ENCODE measurements around the gene DNASE1L3.

DNASE1L3 gene

DNA sequence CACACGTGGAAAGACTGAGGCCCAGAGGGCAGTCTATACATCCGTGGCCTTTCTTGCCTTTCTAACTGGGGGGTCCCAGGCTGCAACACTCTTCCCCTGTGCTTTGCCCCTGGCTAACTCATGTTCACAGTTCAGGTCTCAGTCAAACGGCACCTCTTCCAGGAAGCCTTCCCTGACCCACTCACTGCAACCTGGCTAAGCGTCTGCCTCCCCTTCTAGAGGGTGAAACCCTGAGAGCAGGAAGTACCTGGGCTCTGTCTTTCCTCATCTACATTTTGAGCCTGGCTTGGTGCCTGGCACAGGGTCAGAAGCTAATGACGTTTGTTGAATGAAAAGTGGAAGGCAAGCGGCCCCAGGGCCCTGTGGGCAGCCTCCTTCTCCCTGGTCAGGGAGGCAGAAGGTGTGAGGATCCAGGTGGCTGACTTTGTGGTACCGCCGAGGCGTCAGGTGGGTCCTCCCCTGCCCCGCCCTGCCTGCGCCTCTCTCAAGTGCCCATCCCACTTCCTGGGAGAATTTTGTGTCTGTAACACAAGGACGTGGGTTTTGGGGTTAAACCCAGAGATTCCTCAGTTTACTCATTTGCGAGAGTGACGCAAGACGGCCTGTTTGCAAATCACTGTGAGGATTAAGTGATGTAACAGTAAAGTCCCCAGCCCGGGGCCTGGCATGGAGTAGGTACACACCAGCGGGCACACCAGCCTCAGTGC lies 32.1 kb downstream of the DNASE1L3 start:
- Histone ChIP-seq H3K36me3 (ENCODE audit: control insufficient read depth, insufficient read depth, low read length) (no peaks in the 10 kb centered on the region), H3K27me3 (replicated peaks; ENCODE audit: control insufficient read depth, insufficient read depth, low read length) (no peaks in the 10 kb centered on the region), H3K4me3 (replicated peaks; ENCODE audit: low read depth, low read length) (no peak overlapping the region)
- TF ChIP-seq, protein P1, sequence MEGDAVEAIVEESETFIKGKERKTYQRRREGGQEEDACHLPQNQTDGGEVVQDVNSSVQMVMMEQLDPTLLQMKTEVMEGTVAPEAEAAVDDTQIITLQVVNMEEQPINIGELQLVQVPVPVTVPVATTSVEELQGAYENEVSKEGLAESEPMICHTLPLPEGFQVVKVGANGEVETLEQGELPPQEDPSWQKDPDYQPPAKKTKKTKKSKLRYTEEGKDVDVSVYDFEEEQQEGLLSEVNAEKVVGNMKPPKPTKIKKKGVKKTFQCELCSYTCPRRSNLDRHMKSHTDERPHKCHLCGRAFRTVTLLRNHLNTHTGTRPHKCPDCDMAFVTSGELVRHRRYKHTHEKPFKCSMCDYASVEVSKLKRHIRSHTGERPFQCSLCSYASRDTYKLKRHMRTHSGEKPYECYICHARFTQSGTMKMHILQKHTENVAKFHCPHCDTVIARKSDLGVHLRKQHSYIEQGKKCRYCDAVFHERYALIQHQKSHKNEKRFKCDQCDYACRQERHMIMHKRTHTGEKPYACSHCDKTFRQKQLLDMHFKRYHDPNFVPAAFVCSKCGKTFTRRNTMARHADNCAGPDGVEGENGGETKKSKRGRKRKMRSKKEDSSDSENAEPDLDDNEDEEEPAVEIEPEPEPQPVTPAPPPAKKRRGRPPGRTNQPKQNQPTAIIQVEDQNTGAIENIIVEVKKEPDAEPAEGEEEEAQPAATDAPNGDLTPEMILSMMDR (IDR thresholded peaks at IDR 0.05; ENCODE audit: insufficient read depth, low read length, poor library complexity, severe bottlenecking) = no peak
- no peak for DNase-seq (ENCODE audit: extremely low read depth, insufficient read length)

DNA sequence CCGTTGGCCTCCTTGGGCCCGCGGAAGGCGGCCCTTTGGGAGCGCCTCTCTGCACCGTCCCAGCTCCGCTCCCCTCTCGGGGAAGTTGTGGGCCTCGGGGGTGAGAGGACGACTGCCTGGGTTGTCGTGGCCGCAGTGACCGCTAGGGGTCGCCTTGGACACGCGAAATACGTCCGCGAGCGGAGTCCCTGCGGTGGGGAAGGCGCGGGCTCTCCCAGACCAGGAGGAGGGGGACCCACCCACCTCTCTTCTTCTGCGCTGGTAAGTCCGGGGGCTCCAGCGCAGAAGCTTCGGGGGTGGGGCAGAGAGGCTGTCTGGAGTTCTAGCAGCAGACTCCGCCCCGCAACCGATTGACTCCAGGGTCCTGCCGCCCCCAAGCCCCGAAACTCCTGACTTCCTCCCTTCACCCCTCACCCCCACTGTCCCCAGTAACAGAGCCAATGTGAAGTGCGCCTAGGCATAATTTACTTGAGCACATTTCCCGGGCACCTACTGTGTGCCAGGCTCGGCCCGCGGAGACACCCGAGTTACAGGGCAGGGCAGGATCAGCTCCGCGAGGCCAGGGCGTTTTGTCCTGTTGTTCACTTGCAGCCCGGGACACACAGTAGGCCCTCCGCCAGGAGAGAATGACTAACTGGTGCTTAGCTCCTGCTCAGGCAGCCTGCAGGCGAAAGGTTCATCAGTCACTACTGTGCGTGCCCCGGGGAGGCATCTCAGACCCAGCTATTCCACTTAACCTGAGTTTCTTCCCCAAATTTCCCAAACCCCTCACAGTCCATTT lies 32.8 kb downstream of the DNASE1L3 start:
- Histone ChIP-seq H3K27me3 (replicated peaks; ENCODE audit: control insufficient read depth, insufficient read depth, low read length) (no peaks in the 10 kb centered on the region), H3K4me3 (replicated peaks; ENCODE audit: low read depth, low read length) (peak overlapping the region; percentile 41), H3K36me3 (ENCODE audit: control insufficient read depth, insufficient read depth, low read length) (no peaks in the 10 kb centered on the region)
- DNase-seq (ENCODE audit: extremely low read depth, insufficient read length) = peak; percentile 86
- TF ChIP-seq, protein P1 (IDR thresholded peaks at IDR 0.05; ENCODE audit: insufficient read depth, low read length, poor library complexity, severe bottlenecking) = peak; percentile 97

DNA sequence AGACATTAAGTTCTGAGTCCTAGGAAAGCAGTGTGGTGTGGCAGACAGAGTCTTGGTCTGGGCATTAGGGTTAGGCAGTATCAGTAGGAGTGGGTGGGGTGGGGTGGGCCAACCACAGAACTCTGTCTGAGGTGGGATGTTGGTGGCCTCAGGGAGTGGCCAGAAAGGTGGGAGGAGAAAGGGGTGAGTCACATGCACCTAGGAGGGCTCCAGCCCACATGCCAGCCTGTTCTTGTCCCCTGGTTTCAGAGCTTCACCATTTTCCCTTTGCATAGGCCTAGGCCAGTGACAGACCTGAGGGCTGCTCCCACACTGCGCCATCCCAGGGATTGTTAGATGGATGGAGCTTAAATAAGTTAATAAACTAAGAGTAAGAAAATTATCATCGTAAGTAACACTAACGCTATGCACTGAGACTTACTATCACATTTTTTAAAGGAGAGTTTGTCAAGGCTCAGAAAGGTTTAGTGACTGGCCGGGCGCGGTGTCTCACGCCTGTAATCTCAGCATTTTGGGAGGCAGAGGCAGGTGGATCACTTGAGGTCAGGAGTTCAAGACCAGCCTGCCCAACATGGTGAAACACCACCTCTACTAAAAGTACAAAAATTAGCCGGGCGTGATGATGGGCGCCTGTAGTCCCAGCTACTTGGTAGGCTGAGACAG lies 33.8 kb downstream of the DNASE1L3 start:
- TF ChIP-seq, protein P1 (IDR thresholded peaks at IDR 0.05; ENCODE audit: insufficient read depth, low read length, poor library complexity, severe bottlenecking) = no peak
- no peak for DNase-seq (ENCODE audit: extremely low read depth, insufficient read length)
- Histone ChIP-seq H3K36me3 (ENCODE audit: control insufficient read depth, insufficient read depth, low read length) (no peaks in the 10 kb centered on the region), H3K4me3 (replicated peaks; ENCODE audit: low read depth, low read length) (no peak overlapping the region), H3K27me3 (replicated peaks; ENCODE audit: control insufficient read depth, insufficient read depth, low read length) (no peaks in the 10 kb centered on the region)

DNA sequence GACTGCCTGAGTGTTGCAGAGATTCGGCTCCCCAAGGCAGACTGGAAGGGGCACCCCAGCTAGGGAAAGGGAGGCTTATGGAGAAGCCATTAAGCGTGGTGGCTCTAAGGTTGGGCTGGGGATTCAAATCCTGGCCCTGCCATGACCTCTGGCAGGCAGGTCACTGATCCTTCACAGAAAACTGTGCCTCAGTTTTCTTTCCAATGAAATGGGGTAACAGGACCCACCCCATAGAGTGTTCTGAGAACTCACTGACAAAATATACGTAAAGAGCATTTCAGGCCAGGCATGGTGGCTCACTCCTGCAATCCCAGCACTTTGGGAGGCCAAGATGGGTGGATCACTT lies 34.6 kb downstream of the DNASE1L3 start:
- no peak for DNase-seq (ENCODE audit: extremely low read depth, insufficient read length)
- Histone ChIP-seq H3K4me3 (replicated peaks; ENCODE audit: low read depth, low read length) (no peak overlapping the region), H3K27me3 (replicated peaks; ENCODE audit: control insufficient read depth, insufficient read depth, low read length) (no peaks in the 10 kb centered on the region), H3K36me3 (ENCODE audit: control insufficient read depth, insufficient read depth, low read length) (no peaks in the 10 kb centered on the region)
- TF ChIP-seq, protein P1 (IDR thresholded peaks at IDR 0.05; ENCODE audit: insufficient read depth, low read length, poor library complexity, severe bottlenecking) = no peak

DNA sequence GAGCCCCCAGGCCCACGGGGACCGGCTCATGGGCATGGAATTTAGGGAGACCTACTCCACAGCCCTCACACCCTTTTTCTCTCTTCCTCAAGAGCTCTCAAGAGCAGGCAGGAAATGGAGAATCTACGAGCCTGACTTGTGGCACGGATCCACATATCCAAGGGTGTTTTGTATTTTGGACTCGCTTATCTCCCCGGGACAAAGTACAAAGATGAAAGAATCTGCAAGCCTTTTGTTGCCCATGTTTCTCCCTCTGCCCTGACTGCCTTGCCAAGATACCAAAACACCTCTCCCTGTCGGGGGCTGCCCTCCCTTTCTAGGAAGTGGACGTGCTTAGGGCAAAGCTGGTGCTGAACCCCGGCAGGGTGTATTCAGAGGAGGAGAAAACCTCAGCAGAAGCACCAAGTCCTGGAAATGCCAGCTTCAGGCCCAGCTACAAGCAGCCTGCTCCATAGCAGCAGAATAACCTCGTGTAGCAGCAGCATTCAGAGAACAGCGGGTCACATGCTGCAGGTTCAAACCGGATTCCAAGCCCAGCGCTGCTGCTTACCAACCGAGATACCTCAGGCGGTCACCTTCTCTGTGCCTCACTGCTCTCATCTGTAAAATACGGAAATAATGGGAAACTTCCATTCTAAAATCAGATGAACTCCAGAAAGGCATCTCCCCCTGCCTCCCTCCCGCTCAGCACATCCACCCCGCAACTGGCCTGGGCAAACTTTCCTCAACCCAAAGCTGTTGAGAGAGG lies 35.2 kb downstream of the DNASE1L3 start:
- Histone ChIP-seq H3K27me3 (replicated peaks; ENCODE audit: control insufficient read depth, insufficient read depth, low read length) (no peaks in the 10 kb centered on the region), H3K4me3 (replicated peaks; ENCODE audit: low read depth, low read length) (no peak overlapping the region), H3K36me3 (ENCODE audit: control insufficient read depth, insufficient read depth, low read length) (no peaks in the 10 kb centered on the region)
- DNase-seq (ENCODE audit: extremely low read depth, insufficient read length) = no peak
- TF ChIP-seq, protein P1 (IDR thresholded peaks at IDR 0.05; ENCODE audit: insufficient read depth, low read length, poor library complexity, severe bottlenecking) = no peak

All from GM06990 (cell line).